ENCODE measurements around the gene FAAP24. TPM values are rescaled to one million over a fixed set of nuclear protein-coding genes. Genes with fewer than 3 reads are reported as not detected.
"Not testable (repeated sequence)": the region's sequence is repeated elsewhere in the genome, so short reads cannot be mapped to it uniquely, and the experiment has no call there.

The FAAP24 gene
- total RNA-seq, 1 donor from 2014 or later = 4.1 TPM

GRCh38 chr19:32979807-32980206 lies 7.8 kb downstream of the FAAP24 start:
- not testable (repeated sequence) for H4K20me1 ChIP-seq (ENCODE audit: insufficient read depth, low read length); H3K4me1 ChIP-seq (ENCODE audit: insufficient read depth, low read length); FAIRE-seq; H3K27ac ChIP-seq (ENCODE audit: low read depth, low read length); H3K4me3 ChIP-seq (ENCODE audit: insufficient read depth, low read depth, low read length); H3K4me3 Mint-ChIP-seq (ENCODE audit: unreplicated experiment); H3K9me3 Mint-ChIP-seq (ENCODE audit: unreplicated experiment); H3K4me1 Mint-ChIP-seq (ENCODE audit: low read depth, unreplicated experiment); H3K4me2 ChIP-seq (ENCODE audit: low read length); H3K9ac ChIP-seq (ENCODE audit: low read length); DNase-seq (ENCODE audit: low read depth); H3K36me3 Mint-ChIP-seq (ENCODE audit: low read depth, unreplicated experiment); H3K9me3 ChIP-seq (ENCODE audit: insufficient read depth, low read depth, low read length); H2AFZ ChIP-seq (ENCODE audit: low read depth, low read length); H3K27me3 ChIP-seq (ENCODE audit: insufficient read depth, low read length); H3K27me3 Mint-ChIP-seq (ENCODE audit: low read depth, unreplicated experiment); H3K27ac Mint-ChIP-seq (ENCODE audit: unreplicated experiment); H3K36me3 ChIP-seq (ENCODE audit: insufficient read depth, low read length); H3K79me2 ChIP-seq (ENCODE audit: insufficient read depth, low read length)

GRCh38 chr19:32982488-32982887 lies 10.4 kb downstream of the FAAP24 start:
- not testable (repeated sequence) for H3K27ac Mint-ChIP-seq (ENCODE audit: unreplicated experiment); FAIRE-seq

GRCh38 chr19:32988254-32988653 lies 16.2 kb downstream of the FAAP24 start:
- not testable (repeated sequence) for H3K4me3 ChIP-seq (ENCODE audit: insufficient read depth, low read depth, low read length); H4K20me1 ChIP-seq (ENCODE audit: insufficient read depth, low read length); H3K9ac ChIP-seq (ENCODE audit: low read length); H2AFZ ChIP-seq (ENCODE audit: low read depth, low read length); H3K27me3 Mint-ChIP-seq (ENCODE audit: low read depth, unreplicated experiment); H3K9me3 ChIP-seq (ENCODE audit: insufficient read depth, low read depth, low read length); H3K4me2 ChIP-seq (ENCODE audit: low read length); H3K36me3 Mint-ChIP-seq (ENCODE audit: low read depth, unreplicated experiment); DNase-seq (ENCODE audit: low read depth); H3K4me1 Mint-ChIP-seq (ENCODE audit: low read depth, unreplicated experiment); FAIRE-seq; H3K27ac ChIP-seq (ENCODE audit: low read depth, low read length); H3K27me3 ChIP-seq (ENCODE audit: insufficient read depth, low read length); H3K4me1 ChIP-seq (ENCODE audit: insufficient read depth, low read length); H3K4me3 Mint-ChIP-seq (ENCODE audit: unreplicated experiment); H3K36me3 ChIP-seq (ENCODE audit: insufficient read depth, low read length); H3K9me3 Mint-ChIP-seq (ENCODE audit: unreplicated experiment); H3K79me2 ChIP-seq (ENCODE audit: insufficient read depth, low read length); H3K27ac Mint-ChIP-seq (ENCODE audit: unreplicated experiment)

More at GRCh38 chr19:32982488-32982887, 10.4 kb downstream of the FAAP24 start:
- not testable (repeated sequence) for H3K9me3 ChIP-seq (ENCODE audit: insufficient read depth, low read depth, low read length); H3K27me3 Mint-ChIP-seq (ENCODE audit: low read depth, unreplicated experiment); H3K9me3 Mint-ChIP-seq (ENCODE audit: unreplicated experiment); H3K4me3 Mint-ChIP-seq (ENCODE audit: unreplicated experiment); H2AFZ ChIP-seq (ENCODE audit: low read depth, low read length); H3K4me3 ChIP-seq (ENCODE audit: insufficient read depth, low read depth, low read length); H4K20me1 ChIP-seq (ENCODE audit: insufficient read depth, low read length); H3K4me2 ChIP-seq (ENCODE audit: low read length); H3K4me1 Mint-ChIP-seq (ENCODE audit: low read depth, unreplicated experiment); H3K36me3 Mint-ChIP-seq (ENCODE audit: low read depth, unreplicated experiment); H3K27me3 ChIP-seq (ENCODE audit: insufficient read depth, low read length); H3K36me3 ChIP-seq (ENCODE audit: insufficient read depth, low read length); H3K79me2 ChIP-seq (ENCODE audit: insufficient read depth, low read length); DNase-seq (ENCODE audit: low read depth); H3K27ac ChIP-seq (ENCODE audit: low read depth, low read length); H3K9ac ChIP-seq (ENCODE audit: low read length); H3K4me1 ChIP-seq (ENCODE audit: insufficient read depth, low read length)

GRCh38 chr19:32988724-32989123 lies 16.7 kb downstream of the FAAP24 start:
- TF ChIP-seq CTCF (IDR thresholded peaks at IDR 0.05; ENCODE audit: insufficient read depth, low read depth, low read length) (no peak), EZH2 (IDR thresholded peaks at IDR 0.05; ENCODE audit: insufficient read depth, low read length) (no peak)
- Histone ChIP-seq H3K36me3 (ENCODE audit: insufficient read depth, low read length) (no peaks in the 10 kb centered on the region), H3K4me2 (ENCODE audit: low read length) (no peak overlapping the region), H3K79me2 (ENCODE audit: insufficient read depth, low read length) (no peaks in the 10 kb centered on the region), H2AFZ (ENCODE audit: low read depth, low read length) (no peak overlapping the region), H3K27ac (ENCODE audit: low read depth, low read length) (no peak overlapping the region), H3K27me3 (ENCODE audit: insufficient read depth, low read length) (no peaks in the 10 kb centered on the region), H3K9ac (ENCODE audit: low read length) (no peak overlapping the region), H3K4me3 (ENCODE audit: insufficient read depth, low read depth, low read length) (no peak overlapping the region), H4K20me1 (ENCODE audit: insufficient read depth, low read length) (no peaks in the 10 kb centered on the region), H3K4me1 (ENCODE audit: insufficient read depth, low read length) (no peaks in the 10 kb centered on the region), H3K9me3 (ENCODE audit: insufficient read depth, low read depth, low read length) (no peaks in the 10 kb centered on the region)
- H3K27me3 Mint-ChIP-seq (ENCODE audit: low read depth, unreplicated experiment) = no peaks in the 10 kb centered on the region
- FAIRE-seq (no peak), DNase-seq (ENCODE audit: low read depth) (no peak)
- H3K9me3 Mint-ChIP-seq (ENCODE audit: unreplicated experiment) = no peaks in the 10 kb centered on the region
- no peak overlapping the region for H3K4me3 Mint-ChIP-seq (ENCODE audit: unreplicated experiment)
- H3K36me3 Mint-ChIP-seq (ENCODE audit: low read depth, unreplicated experiment) = peaks cover 6% of the 10 kb centered on the region
- H3K27ac Mint-ChIP-seq (ENCODE audit: unreplicated experiment) = no peak overlapping the region
- no peaks in the 10 kb centered on the region for H3K4me1 Mint-ChIP-seq (ENCODE audit: low read depth, unreplicated experiment)

- not testable (repeated sequence) for H3K9me3 Mint-ChIP-seq (ENCODE audit: unreplicated experiment); H4K20me1 ChIP-seq (ENCODE audit: insufficient read depth, low read length); H3K4me2 ChIP-seq (ENCODE audit: low read length); H3K27ac Mint-ChIP-seq (ENCODE audit: unreplicated experiment); H3K27ac ChIP-seq (ENCODE audit: low read depth, low read length); H3K4me1 ChIP-seq (ENCODE audit: insufficient read depth, low read length); H3K4me1 Mint-ChIP-seq (ENCODE audit: low read depth, unreplicated experiment); H3K27me3 Mint-ChIP-seq (ENCODE audit: low read depth, unreplicated experiment); H2AFZ ChIP-seq (ENCODE audit: low read depth, low read length); H3K9ac ChIP-seq (ENCODE audit: low read length); DNase-seq (ENCODE audit: low read depth); H3K27me3 ChIP-seq (ENCODE audit: insufficient read depth, low read length); FAIRE-seq; H3K79me2 ChIP-seq (ENCODE audit: insufficient read depth, low read length); H3K9me3 ChIP-seq (ENCODE audit: insufficient read depth, low read depth, low read length); H3K36me3 ChIP-seq (ENCODE audit: insufficient read depth, low read length); H3K4me3 ChIP-seq (ENCODE audit: insufficient read depth, low read depth, low read length); H3K4me3 Mint-ChIP-seq (ENCODE audit: unreplicated experiment)
- peaks cover 16% of the 10 kb centered on the region for H3K36me3 Mint-ChIP-seq (ENCODE audit: low read depth, unreplicated experiment)
Observed at GRCh38 chr19:32995966-32996365, 23.9 kb downstream of the FAAP24 start.
